Measurements from ENCODE around the gene TMEM132E. TPM values are rescaled to one million over a fixed set of nuclear protein-coding genes. Genes with fewer than 3 reads are reported as not detected.
A peak's percentile ranks its signal among the peaks of the same experiment; 100 is the strongest.

TMEM132E gene
- polyA plus RNA-seq, 2 of the 4 experiments (the other 2 are of a cell fraction) = not detected

DNA sequence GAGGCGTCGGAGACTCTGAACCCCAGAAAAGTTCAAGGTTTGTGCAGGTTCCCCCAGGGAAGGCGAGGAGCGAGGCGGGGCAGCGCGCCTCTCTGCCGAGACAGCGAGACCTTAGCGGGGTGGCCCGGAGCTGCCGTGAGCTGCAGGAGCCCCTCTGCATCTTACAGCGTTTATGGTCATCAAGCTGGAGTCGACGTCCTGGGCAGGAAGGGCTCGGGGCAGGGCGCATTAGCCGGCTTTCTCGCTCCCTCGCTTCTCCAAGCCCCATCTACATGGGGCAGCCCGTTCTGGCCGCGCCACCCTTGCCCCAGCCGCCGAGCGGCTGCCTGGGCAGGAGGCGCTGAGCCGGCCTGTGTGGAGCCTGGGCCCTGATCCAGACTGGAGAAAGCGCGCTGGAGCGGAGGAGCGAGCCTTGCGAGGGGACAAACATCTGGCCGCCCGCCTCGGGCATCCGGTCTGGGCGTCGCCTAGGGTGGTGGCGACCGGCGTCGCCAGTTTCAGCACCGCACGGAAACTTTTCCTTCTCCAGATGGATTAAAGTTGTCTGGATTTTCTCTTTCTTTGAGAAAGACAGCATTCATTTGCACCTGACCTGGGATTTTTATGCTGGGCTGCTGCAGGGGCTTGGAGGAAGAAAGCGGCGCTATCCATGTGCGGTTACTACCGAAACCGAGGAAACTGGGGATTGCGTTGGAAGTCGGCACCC is 750 bp downstream of the TMEM132E start:
- H3K4me2 ChIP-seq = peak overlapping the region; percentile 86
- POLR2A ChIA-PET = interaction anchor here (0.8 kb wide), 1 partner anchor 36 kb away, joined by 3 read pairs; no protein-coding TSS in a partner anchor
- TF ChIP-seq POLR2A (IDR thresholded peaks at IDR 0.05; ENCODE audit: low read length) = no peak
- TF ChIP-seq ZNF302 (CRISPR knock-in tag; IDR thresholded peaks at IDR 0.05) = no peak
- TF ChIP-seq, protein P1, sequence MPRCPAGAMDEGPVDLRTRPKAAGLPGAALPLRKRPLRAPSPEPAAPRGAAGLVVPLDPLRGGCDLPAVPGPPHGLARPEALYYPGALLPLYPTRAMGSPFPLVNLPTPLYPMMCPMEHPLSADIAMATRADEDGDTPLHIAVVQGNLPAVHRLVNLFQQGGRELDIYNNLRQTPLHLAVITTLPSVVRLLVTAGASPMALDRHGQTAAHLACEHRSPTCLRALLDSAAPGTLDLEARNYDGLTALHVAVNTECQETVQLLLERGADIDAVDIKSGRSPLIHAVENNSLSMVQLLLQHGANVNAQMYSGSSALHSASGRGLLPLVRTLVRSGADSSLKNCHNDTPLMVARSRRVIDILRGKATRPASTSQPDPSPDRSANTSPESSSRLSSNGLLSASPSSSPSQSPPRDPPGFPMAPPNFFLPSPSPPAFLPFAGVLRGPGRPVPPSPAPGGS (IDR thresholded peaks at IDR 0.05) = no peak
- TF ChIP-seq KDM5A (IDR thresholded peaks at IDR 0.05) = no peak
- TF ChIP-seq, protein P2, sequence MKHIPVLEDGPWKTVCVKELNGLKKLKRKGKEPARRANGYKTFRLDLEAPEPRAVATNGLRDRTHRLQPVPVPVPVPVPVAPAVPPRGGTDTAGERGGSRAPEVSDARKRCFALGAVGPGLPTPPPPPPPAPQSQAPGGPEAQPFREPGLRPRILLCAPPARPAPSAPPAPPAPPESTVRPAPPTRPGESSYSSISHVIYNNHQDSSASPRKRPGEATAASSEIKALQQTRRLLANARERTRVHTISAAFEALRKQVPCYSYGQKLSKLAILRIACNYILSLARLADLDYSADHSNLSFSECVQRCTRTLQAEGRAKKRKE (CRISPR knock-in tag; IDR thresholded peaks at IDR 0.05; ENCODE audit: low read depth) = no peak
- TF ChIP-seq, protein P3, sequence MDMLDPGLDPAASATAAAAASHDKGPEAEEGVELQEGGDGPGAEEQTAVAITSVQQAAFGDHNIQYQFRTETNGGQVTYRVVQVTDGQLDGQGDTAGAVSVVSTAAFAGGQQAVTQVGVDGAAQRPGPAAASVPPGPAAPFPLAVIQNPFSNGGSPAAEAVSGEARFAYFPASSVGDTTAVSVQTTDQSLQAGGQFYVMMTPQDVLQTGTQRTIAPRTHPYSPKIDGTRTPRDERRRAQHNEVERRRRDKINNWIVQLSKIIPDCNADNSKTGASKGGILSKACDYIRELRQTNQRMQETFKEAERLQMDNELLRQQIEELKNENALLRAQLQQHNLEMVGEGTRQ (IDR thresholded peaks at IDR 0.05) = no peak
- TF ChIP-seq POLR2AphosphoS2 (conservative IDR thresholded peaks at IDR 0.05; ENCODE audit: low read length) = no peak
- TF ChIP-seq CBX8 (IDR thresholded peaks at IDR 0.05) = no peak
- TF ChIP-seq, protein P4, sequence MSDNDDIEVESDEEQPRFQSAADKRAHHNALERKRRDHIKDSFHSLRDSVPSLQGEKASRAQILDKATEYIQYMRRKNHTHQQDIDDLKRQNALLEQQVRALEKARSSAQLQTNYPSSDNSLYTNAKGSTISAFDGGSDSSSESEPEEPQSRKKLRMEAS (IDR thresholded peaks at IDR 0.05) = no peak
- TF ChIP-seq, protein P5, sequence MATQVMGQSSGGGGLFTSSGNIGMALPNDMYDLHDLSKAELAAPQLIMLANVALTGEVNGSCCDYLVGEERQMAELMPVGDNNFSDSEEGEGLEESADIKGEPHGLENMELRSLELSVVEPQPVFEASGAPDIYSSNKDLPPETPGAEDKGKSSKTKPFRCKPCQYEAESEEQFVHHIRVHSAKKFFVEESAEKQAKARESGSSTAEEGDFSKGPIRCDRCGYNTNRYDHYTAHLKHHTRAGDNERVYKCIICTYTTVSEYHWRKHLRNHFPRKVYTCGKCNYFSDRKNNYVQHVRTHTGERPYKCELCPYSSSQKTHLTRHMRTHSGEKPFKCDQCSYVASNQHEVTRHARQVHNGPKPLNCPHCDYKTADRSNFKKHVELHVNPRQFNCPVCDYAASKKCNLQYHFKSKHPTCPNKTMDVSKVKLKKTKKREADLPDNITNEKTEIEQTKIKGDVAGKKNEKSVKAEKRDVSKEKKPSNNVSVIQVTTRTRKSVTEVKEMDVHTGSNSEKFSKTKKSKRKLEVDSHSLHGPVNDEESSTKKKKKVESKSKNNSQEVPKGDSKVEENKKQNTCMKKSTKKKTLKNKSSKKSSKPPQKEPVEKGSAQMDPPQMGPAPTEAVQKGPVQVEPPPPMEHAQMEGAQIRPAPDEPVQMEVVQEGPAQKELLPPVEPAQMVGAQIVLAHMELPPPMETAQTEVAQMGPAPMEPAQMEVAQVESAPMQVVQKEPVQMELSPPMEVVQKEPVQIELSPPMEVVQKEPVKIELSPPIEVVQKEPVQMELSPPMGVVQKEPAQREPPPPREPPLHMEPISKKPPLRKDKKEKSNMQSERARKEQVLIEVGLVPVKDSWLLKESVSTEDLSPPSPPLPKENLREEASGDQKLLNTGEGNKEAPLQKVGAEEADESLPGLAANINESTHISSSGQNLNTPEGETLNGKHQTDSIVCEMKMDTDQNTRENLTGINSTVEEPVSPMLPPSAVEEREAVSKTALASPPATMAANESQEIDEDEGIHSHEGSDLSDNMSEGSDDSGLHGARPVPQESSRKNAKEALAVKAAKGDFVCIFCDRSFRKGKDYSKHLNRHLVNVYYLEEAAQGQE (IDR thresholded peaks at IDR 0.05) = no peak
- TF ChIP-seq MAZ (IDR thresholded peaks at IDR 0.05; ENCODE audit: borderline replicate concordance, low read depth, low read length) = no peak
- TF ChIP-seq JUN (IDR thresholded peaks at IDR 0.05) = no peak
- TF ChIP-seq RCOR1 (IDR thresholded peaks at IDR 0.05; ENCODE audit: low read depth, low read length) = no peak
- peaks cover 25% of the 10 kb centered on the region for H3K4me1 ChIP-seq
- WGBS (ENCODE audit: missing lambda C conversion rate) = 3% methylated on average over 38 of the region's 52 CpGs
- DNase-seq (ENCODE audit: low read depth in 1 of 2, low spot score in 1 of 2) (peak; percentile 23 to 43), ATAC-seq (peak; percentile 49 to 73; a peak in 4 of 6 replicates), FAIRE-seq (no peak)
- CTCF ChIA-PET = interaction anchor here (1.0 to 1.9 kb wide), 4 partner anchors 17 to 103 kb away, joined by 3 to 6 read pairs (median 4); no protein-coding TSS in a partner anchor
- H3K27ac ChIP-seq = no peak overlapping the region
- H3K9me3 ChIP-seq = no peaks in the 10 kb centered on the region
- H3K4me3 ChIP-seq = peak overlapping the region; percentile 48

DNA sequence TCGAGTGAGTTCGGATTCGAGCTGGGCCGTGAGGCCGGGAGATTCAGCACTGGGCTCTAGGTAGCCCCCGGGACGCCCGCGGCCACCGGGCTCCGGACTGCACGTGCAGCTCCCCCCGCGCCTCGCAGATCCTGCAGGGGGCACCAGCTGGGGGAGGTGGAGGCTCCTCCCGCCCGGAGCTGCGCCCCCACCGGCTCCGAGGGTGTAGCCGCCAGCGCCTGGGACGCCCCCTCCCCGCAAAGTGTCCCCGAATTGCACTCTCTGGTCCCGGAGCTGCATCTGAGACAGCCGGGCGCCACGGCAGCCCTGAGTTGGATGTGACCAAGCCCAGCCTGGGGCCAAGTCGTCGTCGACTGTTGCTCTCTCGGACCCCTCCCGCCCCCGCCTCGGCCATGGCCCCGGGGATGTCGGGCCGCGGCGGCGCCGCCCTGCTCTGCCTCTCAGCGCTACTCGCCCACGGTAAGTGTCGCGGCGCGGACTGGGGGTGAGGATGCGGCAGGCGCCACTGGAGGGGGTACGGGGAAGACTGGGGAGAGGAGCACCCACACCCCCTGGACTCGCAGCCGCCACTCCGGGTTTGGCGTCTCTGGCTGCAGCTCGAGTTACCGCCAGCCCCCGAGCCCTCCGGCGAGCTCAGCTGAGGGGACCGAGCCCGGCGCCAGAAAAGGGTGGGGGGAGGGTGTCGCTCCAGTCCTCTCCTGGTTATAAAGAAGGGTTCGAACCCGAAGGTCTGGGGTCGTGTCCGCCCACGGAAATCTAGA is 1.5 kb downstream of the TMEM132E start:
- Histone ChIP-seq H3K4me1 (peaks cover 25% of the 10 kb centered on the region), H3K4me2 (peak overlapping the region; percentile 86), H3K4me3 (peak overlapping the region; percentile 48; the same call in 2 of the 3 replicates), H3K27ac (no peak overlapping the region), H3K9me3 (no peaks in the 10 kb centered on the region)
- WGBS (ENCODE audit: missing lambda C conversion rate) = 8% methylated on average over 23 of the region's 71 CpGs
- ATAC-seq (peak in 1 of 2 experiments; percentile 18; a peak in 3 of 6 replicates), FAIRE-seq (no peak), DNase-seq (ENCODE audit: low read depth in 1 of 2, low spot score in 1 of 2) (no peak)
- TF ChIP-seq HOXB13 (CRISPR knock-in tag; IDR thresholded peaks at IDR 0.05; ENCODE audit: low read depth) = no peak
- TF ChIP-seq, protein P4 (IDR thresholded peaks at IDR 0.05) = peak; percentile 37; the same call in 1 of the 2 replicates
- CTCF ChIA-PET = interaction anchor here (1.0 to 2.5 kb wide), 4 partner anchors 37 to 104 kb away, joined by 3 to 8 read pairs (median 6); no protein-coding TSS in a partner anchor
- POLR2A ChIA-PET = interaction anchor here (0.6 to 0.8 kb wide), 2 partner anchors 35 to 394 kb away, joined by 3 to 6 read pairs; no protein-coding TSS in a partner anchor
